ENCODE data around the gene JAML.

DNA sequence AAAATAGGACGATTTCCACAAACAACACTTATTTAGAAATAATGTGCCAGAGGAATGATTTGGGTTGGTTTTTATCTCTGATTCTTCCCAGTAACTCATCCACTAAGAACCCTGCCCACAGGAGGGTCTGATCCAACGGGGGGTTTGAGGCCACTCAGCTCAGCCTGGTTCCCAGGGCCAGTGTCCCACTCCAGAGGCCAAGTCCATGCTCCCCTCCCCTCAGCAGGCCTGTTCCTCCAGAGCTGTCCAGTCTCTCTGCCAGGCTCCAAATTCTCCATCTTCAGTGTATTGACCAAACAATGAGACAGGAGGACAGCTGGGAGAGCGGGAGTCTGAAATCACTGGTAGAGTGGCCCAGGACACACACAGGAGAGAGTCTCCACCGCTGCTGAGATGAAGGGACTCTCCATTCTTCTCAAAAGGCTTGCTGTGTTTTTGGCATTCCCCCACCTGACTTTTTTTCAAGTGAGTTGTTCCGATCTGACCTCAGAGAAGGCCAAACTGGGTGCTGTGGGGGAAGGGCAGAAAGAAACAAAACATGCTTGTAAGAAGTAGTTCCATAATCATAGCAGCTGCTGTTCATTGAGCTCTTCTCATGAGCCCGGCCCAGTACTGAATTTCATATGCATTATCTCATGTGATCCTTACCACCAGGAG, 30.8 kb downstream of the JAML start:
- TF ChIP-seq POLR2A (IDR thresholded peaks at IDR 0.05): no peak
- TF ChIP-seq, protein P1, sequence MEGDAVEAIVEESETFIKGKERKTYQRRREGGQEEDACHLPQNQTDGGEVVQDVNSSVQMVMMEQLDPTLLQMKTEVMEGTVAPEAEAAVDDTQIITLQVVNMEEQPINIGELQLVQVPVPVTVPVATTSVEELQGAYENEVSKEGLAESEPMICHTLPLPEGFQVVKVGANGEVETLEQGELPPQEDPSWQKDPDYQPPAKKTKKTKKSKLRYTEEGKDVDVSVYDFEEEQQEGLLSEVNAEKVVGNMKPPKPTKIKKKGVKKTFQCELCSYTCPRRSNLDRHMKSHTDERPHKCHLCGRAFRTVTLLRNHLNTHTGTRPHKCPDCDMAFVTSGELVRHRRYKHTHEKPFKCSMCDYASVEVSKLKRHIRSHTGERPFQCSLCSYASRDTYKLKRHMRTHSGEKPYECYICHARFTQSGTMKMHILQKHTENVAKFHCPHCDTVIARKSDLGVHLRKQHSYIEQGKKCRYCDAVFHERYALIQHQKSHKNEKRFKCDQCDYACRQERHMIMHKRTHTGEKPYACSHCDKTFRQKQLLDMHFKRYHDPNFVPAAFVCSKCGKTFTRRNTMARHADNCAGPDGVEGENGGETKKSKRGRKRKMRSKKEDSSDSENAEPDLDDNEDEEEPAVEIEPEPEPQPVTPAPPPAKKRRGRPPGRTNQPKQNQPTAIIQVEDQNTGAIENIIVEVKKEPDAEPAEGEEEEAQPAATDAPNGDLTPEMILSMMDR (IDR thresholded peaks at IDR 0.05): no peak
